GM23338 (cell line): ENCODE results near the gene DCST2. TPM values are rescaled to one million over a fixed set of nuclear protein-coding genes. Genes with fewer than 3 reads are reported as not detected.

Source experiments
- ATAC-seq: fragments of 200-7000 bp; cut with Tn5 transposase; 3 replicates; pipeline ENCODE4 v1.9.1; 2020
- DNase-seq: peaks from one replicate; pipeline ENCODE4 v3.0.0-alpha.2; 2015; ENCODE audit warnings: low spot score
- H2AFZ ChIP-seq: fragments of 200-600 bp; sonication (generic); 2 replicates; pipeline ENCODE4 v1.8.0; 2016; ENCODE audit warnings: antibody characterized with exemption, mild to moderate bottlenecking, moderate library complexity
- H3F3A ChIP-seq: fragments of 200-600 bp; sonication (generic); replicated peaks from 2 replicates; pipeline ENCODE4 v1.8.0; 2017; ENCODE audit warnings: antibody characterized with exemption, mixed run types, low read depth
- H3K27ac ChIP-seq: fragments of 200-600 bp; sonication (generic); 2 replicates; pipeline ENCODE4 v1.6.1; 2016; ENCODE audit warnings: low read depth
- H3K27me3 ChIP-seq: fragments of 200-600 bp; sonication (generic); 2 replicates; pipeline ENCODE4 v1.8.0; 2016; ENCODE audit warnings: mild to moderate bottlenecking, mixed run types, moderate library complexity; ENCODE audit not compliant: insufficient read depth
- H3K36me3 ChIP-seq: fragments of 200-600 bp; sonication (generic); 2 replicates; pipeline ENCODE4 v1.8.0; 2016; ENCODE audit warnings: mild to moderate bottlenecking; ENCODE audit not compliant: insufficient read depth
- H3K4me1 ChIP-seq: fragments of 200-600 bp; sonication (generic); 2 replicates; pipeline ENCODE4 v1.8.0; 2016; ENCODE audit warnings: mild to moderate bottlenecking, moderate library complexity; ENCODE audit not compliant: insufficient read depth
- H3K4me2 ChIP-seq: fragments of 200-600 bp; sonication (generic); 2 replicates; pipeline ENCODE4 v1.7.1; 2017; ENCODE audit warnings: mixed run types
- H3K4me3 ChIP-seq: fragments of 200-600 bp; sonication (generic); 2 replicates; pipeline ENCODE4 v1.6.1; 2016; ENCODE audit warnings: mixed run types
- H3K79me2 ChIP-seq: fragments of 200-600 bp; sonication (generic); replicated peaks from 2 replicates; pipeline ENCODE4 v1.8.0; 2017; ENCODE audit warnings: mild to moderate bottlenecking; ENCODE audit not compliant: insufficient read depth
- H3K9me2 ChIP-seq: fragments of 200-600 bp; sonication (generic); 2 replicates; pipeline ENCODE4 v1.8.0; 2017; ENCODE audit not compliant: insufficient read depth
- H4K20me1 ChIP-seq: fragments of 200-600 bp; sonication (generic); replicated peaks from 2 replicates; pipeline ENCODE4 v1.8.0; 2017; ENCODE audit warnings: mild to moderate bottlenecking; ENCODE audit not compliant: insufficient read depth
- H3K27ac Mint-ChIP-seq: 2 replicates; pipeline ENCODE4 v1.8.0; 2020; ENCODE audit warnings: inconsistent platforms, mild to moderate bottlenecking, moderate library complexity, mixed read lengths
- H3K27me3 Mint-ChIP-seq: 3 replicates; pipeline ENCODE4 v1.8.0; 2022; ENCODE audit warnings: low read depth, mild to moderate bottlenecking, moderate library complexity, mixed read lengths, inconsistent platforms; ENCODE audit not compliant: insufficient read depth, poor library complexity
- H3K36me3 Mint-ChIP-seq: 3 replicates; pipeline ENCODE4 v1.8.0; 2021; ENCODE audit warnings: low read depth, mild to moderate bottlenecking, inconsistent platforms, moderate library complexity, mixed read lengths
- H3K4me1 Mint-ChIP-seq: 3 replicates; pipeline ENCODE4 v1.8.0; 2020; ENCODE audit warnings: mild to moderate bottlenecking, inconsistent platforms, mixed read lengths
- H3K4me3 Mint-ChIP-seq: 3 replicates; pipeline ENCODE4 v1.8.0; 2021; ENCODE audit warnings: moderate library complexity, mild to moderate bottlenecking, inconsistent platforms, mixed read lengths
- H3K9me3 Mint-ChIP-seq: 3 replicates; pipeline ENCODE4 v1.8.0; 2020; ENCODE audit warnings: moderate library complexity, mild to moderate bottlenecking, inconsistent platforms, mixed read lengths
- CREB1 ChIP-seq: fragments of 250-450 bp; sonication (Bioruptor Pico); IDR thresholded peaks from 2 replicates; pipeline ENCODE4 v1.5.0; 2020; ENCODE audit warnings: low read depth, mild to moderate bottlenecking, moderate library complexity
- CTCF ChIP-seq, 2 experiments: fragments of 200-600 bp in 1 of 2; sonication (generic) in 1 of 2; conservative IDR thresholded peaks; 2 replicates each; pipeline versions ENCODE4 v1.5.1 to v1.6.1; 2016 to 2017; ENCODE audit warnings: antibody characterized with exemption in 2 of 2, low read depth in 2 of 2, mild to moderate bottlenecking in 2 of 2, moderate library complexity in 1 of 2
- ETS1 ChIP-seq: IDR thresholded peaks from 2 replicates; pipeline ENCODE4 v1.6.1; 2016; ENCODE audit warnings: antibody characterized with exemption
- EZH2 ChIP-seq: fragments of 200-600 bp; sonication (generic); IDR thresholded peaks from one replicate; pipeline ENCODE4 v1.8.0; 2017; ENCODE audit warnings: antibody characterized with exemption, mild to moderate bottlenecking, low read depth; ENCODE audit not compliant: unreplicated experiment
- NANOG ChIP-seq: IDR thresholded peaks from 2 replicates; pipeline ENCODE4 v1.6.1; 2016; ENCODE audit warnings: antibody characterized with exemption, borderline replicate concordance
- POLR2AphosphoS5 ChIP-seq: IDR thresholded peaks from 2 replicates; pipeline ENCODE4 v1.6.1; 2016; ENCODE audit warnings: antibody characterized with exemption, low read depth
- STAT1 ChIP-seq: IDR thresholded peaks from one replicate; pipeline ENCODE4 v1.6.1; 2016; ENCODE audit warnings: antibody characterized with exemption; ENCODE audit not compliant: unreplicated experiment
- ZNF331 ChIP-seq: fragments of 250-450 bp; sonication (Bioruptor Pico); IDR thresholded peaks from 2 replicates; pipeline ENCODE4 v1.5.0; 2020; ENCODE audit warnings: low read depth, mild to moderate bottlenecking, moderate library complexity
- ZNF462 ChIP-seq: fragments of 250-450 bp; sonication (Bioruptor Pico); IDR thresholded peaks from 2 replicates; pipeline ENCODE4 v1.5.0; 2020; ENCODE audit warnings: mild to moderate bottlenecking, moderate library complexity
- polyA plus RNA-seq: library from polyadenylated mRNA; unstranded; fragments of >200 nt; fragmentation: Nextera tagmentation; extraction: Ambion mirVana; gene quantifications from 2 replicates; pipeline ENCODE4 v1.2.1, GENCODE V29; 2016
- total RNA-seq: library from RNA; depleted of rRNA; stranded (reverse); fragments of >200 nt; shearing (Covaris generic); gene quantifications from 2 replicates; pipeline ENCODE4 v1.2.3, GENCODE V29; 2014

The DCST2 gene
- total and polyA plus RNA-seq, 2 experiments from 2014 or later: 0.78 TPM; not detected in 1

GRCh38 chr1:155057788-155058211, 24.2 kb upstream of the DCST2 start:
- Histone ChIP-seq H4K20me1 (no peaks in the 10 kb centered on the region), H3K27me3 (peaks cover 5% of the 10 kb centered on the region; the same call in 1 of the 2 replicates), H3K36me3 (no peaks in the 10 kb centered on the region), H3K4me3 (no peak overlapping the region), H3K27ac (no peak overlapping the region), H2AFZ (no peak overlapping the region), H3K9me2 (no peaks in the 10 kb centered on the region), H3K4me1 (peaks cover 4% of the 10 kb centered on the region), H3K4me2 (no peak overlapping the region), H3K79me2 (no peaks in the 10 kb centered on the region), H3F3A (0 out of 2 replicates have a peak, but pooled peaks cover 3% of the 10 kb centered on the region)
- Mint-ChIP-seq H3K27me3 (peaks cover 12% of the 10 kb centered on the region), H3K4me1 (peaks cover 8% of the 10 kb centered on the region), H3K27ac (no peak overlapping the region), H3K36me3 (peaks cover 3% of the 10 kb centered on the region; the same call in 1 of the 3 replicates), H3K4me3 (no peak overlapping the region), H3K9me3 (no peaks in the 10 kb centered on the region)
- no peak for TF ChIP-seq ETS1
- TF ChIP-seq CTCF (conservative IDR thresholded peaks at IDR 0.05; ENCODE audit: low read depth in 2 of 2): peak in 1 of 2 experiments; percentile 36; a peak in 2 of 4 replicates
- no peak for TF ChIP-seq POLR2AphosphoS5
- TF ChIP-seq EZH2: no peak
- ATAC-seq: no peak
- DNase-seq: peak; percentile 57

- H3K36me3 ChIP-seq: no peaks in the 10 kb centered on the region
- peaks cover 11% of the 10 kb centered on the region for H3K27me3 ChIP-seq
- H2AFZ ChIP-seq: no peak overlapping the region
- no peaks in the 10 kb centered on the region for H3K9me3 Mint-ChIP-seq
- H4K20me1 ChIP-seq: peaks cover 3% of the 10 kb centered on the region; the same call in 1 of the 2 replicates
- no peak overlapping the region for H3K4me3 ChIP-seq
- H3K4me3 Mint-ChIP-seq: no peak overlapping the region
- ATAC-seq (no peak), DNase-seq (no peak)
- TF ChIP-seq NANOG (no peak), POLR2AphosphoS5 (no peak), ZNF331 (CRISPR knock-in tag) (no peak), STAT1 (no peak), CREB1 (CRISPR knock-in tag) (no peak), ETS1 (no peak), ZNF462 (no peak)
- no peak overlapping the region for H3K27ac ChIP-seq
- H3K4me1 ChIP-seq: peaks cover 10% of the 10 kb centered on the region
- H3K4me1 Mint-ChIP-seq: peaks cover 13% of the 10 kb centered on the region; the same call in 2 of the 3 replicates
- H3K27ac Mint-ChIP-seq: no peak overlapping the region
- no peak overlapping the region for H3K4me2 ChIP-seq
- no peaks in the 10 kb centered on the region for H3K9me2 ChIP-seq
- H3F3A ChIP-seq: 0 out of 2 replicates have a peak, but pooled peaks cover 3% of the 10 kb centered on the region
- H3K79me2 ChIP-seq: no peaks in the 10 kb centered on the region
- H3K36me3 Mint-ChIP-seq: peaks cover 3% of the 10 kb centered on the region; the same call in 1 of the 3 replicates
- peaks cover 19% of the 10 kb centered on the region for H3K27me3 Mint-ChIP-seq
Observed at GRCh38 chr1:155057104-155057503, 23.5 kb upstream of the DCST2 start.
